Activated CD8-positive, alpha-beta memory T cell treated with anti-CD3 and anti-CD28 coated beads, Interleukin-2, amount 50 U/mL, for 1 hour (primary cell): ENCODE data around the gene PGAP2.
A peak's percentile ranks its signal among the peaks of the same experiment; 100 is the strongest.
"Not testable (repeated sequence)": the region's sequence is repeated elsewhere in the genome, so short reads cannot be mapped to it uniquely, and the experiment has no call there.

Source experiments
- DNase-seq: peaks from one replicate; pipeline ENCODE4 v3.0.0-alpha.2; 2020; ENCODE audit errors: extremely low read depth

The PGAP2 gene

DNA sequence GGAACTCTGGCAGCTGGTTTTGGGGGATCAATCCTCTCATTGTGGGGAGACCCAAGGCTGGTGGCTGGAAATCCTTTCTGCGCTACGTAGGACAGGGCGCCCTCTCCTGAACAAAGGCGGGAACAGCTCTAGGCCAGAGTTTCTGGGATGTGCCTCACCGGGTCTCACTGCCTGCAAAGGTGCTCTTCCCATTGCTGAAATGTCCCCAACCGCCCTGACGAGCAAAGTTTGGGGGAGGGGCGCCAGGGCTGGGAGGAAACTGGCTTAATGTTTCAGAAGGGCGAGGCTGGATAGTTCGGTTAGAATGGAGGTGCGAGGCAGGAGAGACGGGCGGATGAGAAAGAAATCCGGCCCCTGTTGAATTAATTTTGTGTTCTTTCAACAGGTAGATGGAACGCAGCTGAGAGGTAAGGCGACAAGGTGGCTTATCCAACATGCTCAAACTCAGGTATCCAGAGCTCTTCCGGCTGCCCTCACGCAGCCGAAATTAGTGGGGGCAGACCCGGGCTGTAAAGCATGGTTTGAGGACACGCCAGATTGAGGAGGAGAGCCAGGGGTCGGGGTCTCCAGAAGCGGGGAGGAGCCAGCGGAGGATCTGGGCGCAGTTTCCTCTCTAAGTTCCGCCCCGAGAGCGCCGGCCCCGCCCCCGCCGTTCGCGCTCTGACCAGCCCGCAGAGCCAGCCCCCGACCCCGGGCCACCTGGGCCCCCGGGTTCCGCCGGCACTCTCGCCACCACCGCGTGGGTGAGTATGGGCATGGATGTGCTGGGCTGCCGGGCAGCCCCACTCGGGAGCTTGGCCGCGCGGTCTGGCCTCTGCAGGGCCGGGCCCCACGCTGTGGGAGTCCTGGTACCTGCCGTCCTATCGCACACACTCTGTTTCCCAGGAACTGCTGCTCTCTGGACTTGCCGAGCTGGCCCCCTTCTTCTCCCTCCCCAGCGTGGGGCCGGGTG is at the start of gene PGAP2:
Gene PGAP2 (plus strand): TSS at position 652 of the 952 bp plus-strand sequence. CDS start 2,700 bp downstream, outside the sequence.
- DNase-seq: no peak

DNA sequence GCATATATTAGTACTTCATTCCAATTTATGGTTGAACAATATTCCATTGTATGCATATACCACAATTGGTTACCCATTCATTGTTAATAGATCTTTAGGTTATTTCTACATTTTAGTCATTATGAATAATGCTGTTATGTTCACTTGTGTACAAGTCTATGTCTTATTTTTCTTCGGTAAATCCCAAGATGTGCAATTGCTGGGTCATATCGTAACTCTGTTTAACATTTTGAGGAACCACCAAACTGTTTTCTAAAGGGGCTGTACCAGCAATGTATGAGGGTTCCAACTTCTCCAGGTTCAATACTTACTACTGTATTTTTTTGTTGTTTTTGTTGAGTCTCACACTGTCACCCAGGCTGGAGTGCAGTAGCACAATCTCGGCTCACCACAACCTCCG is 44.1 kb upstream of the PGAP2 start:
- no peak for DNase-seq

DNA sequence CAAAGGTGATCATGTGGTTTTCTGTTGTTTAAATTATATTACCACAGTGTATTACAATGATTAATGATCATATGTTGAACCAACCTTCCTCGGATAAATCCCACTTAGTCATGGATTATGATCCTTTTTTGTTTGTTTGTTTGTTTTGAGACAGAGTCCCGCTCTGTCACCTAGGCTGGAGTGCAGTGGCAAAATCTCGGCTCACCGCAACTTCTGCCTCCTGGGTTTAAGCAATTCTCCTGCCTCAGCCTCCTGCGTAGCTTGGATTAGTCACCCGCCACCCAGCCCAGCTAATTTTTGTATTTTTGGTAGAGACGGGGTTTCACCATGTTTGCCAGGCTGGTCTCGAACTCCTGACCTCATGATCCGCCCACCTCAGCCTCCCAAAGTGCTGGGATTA is 41.5 kb upstream of the PGAP2 start:
- not testable (repeated sequence) for DNase-seq

DNA sequence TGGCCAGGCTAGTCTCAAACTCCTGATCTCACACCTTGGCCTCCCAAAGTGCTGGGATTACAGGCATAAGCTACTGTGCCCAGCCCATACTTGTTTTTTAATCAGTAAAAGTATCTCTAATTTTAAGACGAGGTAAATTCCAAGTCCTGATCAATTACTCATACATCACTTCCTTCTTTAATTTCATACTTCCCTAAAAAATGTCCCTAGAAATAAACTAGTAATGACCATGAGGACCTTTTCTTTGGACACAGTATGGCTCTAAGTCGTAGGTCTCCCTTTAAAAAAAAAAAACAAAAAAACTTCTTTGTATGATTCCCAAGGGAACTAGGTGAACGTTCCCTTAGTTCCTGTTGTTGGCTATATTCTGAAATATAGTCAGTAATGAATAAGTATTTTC is 40.8 kb upstream of the PGAP2 start:
- no peak for DNase-seq

DNA sequence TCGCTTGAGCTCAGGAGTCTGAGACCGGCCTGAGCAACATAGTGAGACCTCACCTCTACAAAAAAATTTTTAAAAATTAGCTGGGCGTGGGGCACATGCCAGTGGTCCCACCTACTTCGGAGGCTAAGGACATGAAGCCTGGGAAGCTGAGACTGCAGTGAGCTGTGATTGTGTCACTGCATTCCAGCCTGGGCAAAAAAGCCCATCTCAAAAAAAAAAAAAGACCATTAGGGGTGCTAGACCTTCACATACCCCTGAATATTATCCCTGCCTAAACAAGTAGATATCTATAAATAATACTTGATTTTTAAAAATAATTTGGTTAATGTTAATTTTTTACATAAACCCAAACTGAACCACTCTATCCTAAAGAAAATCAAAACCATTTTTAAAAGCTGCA is 35.2 kb upstream of the PGAP2 start:
- no peak for DNase-seq

DNA sequence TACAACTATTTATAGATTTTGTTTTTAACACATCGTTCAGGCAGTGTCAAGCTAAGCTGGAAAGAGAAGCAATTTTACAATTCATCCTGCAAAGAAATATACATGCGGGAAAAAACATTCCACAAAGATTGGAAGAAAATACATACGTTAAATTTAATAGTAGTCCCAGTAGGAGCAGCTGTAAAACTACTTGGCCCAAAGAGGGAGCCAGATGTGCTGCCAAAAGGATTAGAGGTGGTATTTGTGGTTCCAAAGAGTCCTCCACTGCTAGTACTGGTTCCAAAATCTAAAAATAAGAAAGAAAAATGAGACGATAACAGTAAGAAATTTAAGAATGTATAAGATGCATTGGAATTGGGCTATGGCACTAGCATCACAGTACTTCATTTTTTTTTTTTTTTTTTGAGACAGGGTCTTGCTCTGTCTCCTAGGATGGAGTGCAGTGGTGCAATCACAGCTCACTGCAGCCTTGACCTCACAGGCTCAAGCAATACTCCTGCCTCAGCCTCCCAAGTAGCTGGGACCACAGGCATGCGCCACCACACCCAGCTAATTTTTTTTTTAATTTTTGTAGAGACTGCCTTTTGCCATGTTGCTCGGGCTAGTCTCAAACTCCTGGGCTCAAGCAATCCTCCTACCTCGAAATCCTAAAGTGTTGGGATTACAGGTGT is 32.5 kb upstream of the PGAP2 start:
- DNase-seq: no peak

DNA sequence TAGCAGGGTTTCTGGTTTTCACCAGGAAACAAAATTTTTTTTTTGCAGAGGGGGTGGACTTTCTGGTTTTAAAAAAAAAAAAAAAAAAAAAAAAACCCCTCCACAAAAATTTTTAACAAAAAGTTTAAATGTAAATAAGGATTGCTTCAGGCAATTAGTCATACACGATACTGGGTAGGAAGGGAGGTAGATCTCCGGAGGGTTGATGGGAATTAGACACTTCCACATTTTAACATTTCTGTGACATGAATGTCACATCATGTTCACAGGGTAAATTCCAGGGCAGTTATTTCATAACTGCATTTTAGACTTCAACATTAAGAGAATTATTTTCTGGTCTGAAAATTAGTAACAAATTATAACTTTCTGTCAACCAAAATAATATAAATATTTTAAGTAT is 26.9 kb upstream of the PGAP2 start:
- no peak for DNase-seq

DNA sequence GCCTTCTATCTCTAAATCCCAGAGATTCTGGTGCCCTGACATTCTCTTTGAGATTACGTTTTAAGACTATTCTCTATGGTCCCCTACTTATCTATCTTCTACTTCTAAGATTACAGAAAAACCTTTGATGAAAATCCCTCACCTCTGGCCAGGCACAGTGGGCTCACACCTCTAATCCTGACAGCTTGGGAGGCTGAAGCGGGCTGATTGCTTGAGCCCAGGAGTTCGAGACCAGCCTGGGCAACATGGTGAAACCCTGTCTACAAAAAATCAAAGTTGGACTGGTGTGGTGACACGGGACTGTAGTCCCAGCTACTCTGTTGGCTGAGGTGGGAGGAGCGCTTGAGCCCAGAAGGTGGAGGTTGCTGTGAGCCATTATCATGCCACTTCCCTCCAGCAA is 25.4 kb upstream of the PGAP2 start:
- DNase-seq: no peak

DNA sequence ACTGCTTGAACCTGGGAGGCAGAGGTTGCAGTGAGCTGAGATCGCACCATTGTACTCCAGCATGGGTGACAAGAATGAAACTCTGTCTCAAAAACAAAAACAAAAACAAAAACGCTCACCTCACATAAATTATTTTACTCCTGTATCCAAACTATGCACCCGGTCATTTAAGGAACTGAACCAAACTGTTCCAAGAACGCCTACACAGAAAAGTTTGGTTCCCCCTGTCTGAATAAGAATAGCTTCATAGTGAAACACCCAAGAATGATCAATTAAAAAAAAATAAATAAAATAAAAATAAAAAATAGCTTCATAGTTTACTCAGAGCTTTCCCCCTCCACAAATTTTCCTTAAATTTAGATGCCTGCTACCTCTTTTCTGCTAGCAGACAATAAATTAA is 24.7 kb upstream of the PGAP2 start:
- no peak for DNase-seq

DNA sequence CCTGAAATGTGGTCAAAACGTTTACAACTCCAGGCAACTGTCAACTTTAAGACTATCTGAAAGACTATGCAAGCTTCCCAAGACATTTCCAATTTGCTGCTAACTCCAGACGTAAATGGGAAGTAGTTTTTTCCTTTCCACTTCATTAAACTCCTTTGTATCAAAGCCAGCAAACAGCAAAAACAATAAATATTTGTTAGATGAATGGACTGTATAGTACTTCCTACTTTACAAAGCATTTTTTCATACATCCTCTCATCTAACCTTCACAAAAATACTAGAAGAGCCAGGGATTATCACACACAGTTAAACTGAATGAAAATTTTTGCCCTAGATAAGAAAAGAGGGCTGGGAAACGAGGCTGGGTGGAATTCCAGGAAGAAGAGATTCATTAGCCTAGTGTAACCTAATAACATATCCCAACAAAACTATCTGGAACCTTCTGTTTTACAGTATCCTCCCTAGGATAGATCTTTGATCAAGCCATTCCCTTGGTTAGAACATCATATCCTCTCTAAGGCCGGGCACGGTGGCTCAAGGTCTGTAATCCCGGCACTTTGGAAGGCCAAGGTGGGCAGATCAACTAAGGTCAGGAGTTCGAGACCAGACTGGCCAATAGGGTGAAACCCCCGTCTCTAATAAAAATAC is 21.5 kb upstream of the PGAP2 start:
- DNase-seq: no peak

DNA sequence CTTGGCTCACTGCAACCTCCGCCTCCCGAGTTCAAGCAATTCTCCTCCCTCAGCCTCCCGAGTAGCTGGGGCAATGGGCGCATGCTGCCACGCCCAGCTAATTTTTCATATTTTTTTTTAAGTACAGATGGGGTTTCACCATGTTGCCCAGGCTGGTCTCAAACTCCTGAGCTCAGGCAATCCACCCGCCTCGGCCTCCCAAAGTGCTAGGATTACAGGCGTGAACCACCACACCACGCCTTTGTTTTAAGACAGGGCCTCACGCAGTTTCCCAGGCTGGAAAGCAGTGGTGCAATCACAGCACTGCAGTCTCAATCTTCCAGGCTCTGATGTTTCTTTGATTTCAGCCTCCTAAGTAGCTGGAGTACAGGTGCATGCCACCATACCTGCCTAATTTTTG is 14.0 kb upstream of the PGAP2 start:
- not testable (repeated sequence) for DNase-seq

DNA sequence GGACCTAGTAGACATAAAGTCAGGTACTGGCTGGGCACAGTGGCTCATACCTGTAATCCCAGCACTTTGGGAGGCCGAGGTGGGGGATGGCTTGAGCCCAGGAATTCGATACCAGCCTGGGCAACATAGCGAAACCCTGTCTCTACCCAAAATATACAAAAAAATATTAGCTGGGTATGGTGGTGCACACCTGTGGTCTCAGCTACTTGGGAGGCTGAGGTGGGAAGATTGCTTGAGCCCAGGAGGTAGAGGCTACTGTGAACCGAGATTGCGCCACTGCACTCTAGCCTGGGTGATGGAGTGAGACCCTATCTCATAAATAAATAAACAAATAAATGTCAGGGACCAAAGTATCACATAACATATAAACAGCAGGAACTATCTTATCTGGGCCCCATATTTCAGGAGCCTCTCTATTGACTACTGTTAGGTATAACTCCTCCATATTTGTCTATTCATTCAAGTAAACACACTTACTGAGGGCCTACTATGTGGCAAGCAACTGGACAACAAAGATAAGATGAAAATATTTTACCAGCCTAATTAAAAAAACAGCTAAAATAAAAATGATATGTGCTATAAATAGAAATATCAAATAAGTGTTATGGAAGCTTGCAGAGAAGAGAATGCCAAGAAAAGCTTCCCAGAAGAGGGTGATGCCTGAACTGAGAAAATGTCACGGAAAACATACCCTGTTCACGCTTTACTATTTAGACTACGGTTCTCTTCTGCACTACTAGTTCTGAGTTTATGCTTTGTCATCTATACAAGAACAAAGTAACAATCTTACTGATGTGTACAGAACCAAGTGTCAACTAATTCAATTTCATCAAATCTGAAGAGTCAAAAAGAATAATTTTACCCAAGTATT is 13.0 kb upstream of the PGAP2 start:
- DNase-seq: no peak

DNA sequence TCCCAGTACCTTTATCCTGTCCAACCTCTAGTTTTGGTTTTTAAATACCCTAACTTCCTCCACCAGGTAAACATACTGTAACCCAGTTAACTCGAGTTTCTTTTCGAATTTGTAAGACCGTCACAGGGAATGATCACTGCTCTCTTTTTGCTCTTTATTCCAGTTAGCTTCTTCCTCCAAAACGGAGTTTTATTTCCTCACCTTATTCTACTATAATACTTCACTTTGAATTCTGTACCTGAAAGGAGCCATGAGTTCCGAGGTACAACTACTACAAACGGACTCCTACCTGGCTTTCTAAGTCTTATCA is 12.4 kb upstream of the PGAP2 start:
- DNase-seq: no peak

DNA sequence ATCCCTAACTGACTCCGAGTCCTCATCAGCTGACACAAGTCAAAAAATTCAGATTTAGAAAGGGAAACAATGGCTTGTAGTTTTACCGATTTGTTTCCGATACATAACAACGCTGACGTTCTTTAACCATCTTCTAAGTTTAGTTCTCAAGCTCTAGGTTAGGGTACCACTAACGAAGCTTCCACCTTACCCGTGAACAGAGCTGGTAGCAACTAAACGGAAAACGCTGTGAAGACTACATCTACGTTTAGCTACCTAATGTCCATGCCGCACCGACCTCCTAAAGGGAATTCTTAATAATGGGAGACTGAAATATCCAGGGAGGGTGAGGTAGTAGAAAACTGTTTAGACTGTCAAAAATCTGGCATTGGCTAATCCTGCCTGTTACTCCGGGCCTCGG is 12.0 kb upstream of the PGAP2 start:
- DNase-seq: no peak

DNA sequence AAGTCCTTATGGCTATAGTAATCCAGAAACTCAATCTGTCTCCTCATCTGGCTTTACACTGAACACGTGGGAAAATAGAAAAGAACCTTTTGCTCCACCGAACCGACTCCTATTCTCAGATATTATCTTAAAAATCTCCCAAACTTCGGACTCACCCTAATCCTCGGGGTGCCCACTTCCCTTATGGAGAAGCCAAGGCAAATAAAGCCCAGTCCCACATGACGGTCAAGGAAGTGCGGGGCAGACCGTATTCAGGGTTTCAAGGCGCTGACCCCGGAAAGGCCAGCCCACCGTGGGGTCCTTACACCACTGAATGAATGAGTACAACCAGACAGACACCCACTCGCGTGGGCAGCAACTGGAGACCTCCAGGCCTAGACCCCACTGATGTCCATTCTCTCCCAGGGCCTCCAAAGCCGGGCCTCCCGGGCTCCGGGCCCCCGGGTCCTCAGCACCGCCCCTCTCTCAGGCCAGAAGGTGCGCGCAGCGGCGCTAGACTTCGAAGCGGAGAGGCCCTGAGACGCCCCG is 11.5 kb upstream of the PGAP2 start:
- DNase-seq: no peak

DNA sequence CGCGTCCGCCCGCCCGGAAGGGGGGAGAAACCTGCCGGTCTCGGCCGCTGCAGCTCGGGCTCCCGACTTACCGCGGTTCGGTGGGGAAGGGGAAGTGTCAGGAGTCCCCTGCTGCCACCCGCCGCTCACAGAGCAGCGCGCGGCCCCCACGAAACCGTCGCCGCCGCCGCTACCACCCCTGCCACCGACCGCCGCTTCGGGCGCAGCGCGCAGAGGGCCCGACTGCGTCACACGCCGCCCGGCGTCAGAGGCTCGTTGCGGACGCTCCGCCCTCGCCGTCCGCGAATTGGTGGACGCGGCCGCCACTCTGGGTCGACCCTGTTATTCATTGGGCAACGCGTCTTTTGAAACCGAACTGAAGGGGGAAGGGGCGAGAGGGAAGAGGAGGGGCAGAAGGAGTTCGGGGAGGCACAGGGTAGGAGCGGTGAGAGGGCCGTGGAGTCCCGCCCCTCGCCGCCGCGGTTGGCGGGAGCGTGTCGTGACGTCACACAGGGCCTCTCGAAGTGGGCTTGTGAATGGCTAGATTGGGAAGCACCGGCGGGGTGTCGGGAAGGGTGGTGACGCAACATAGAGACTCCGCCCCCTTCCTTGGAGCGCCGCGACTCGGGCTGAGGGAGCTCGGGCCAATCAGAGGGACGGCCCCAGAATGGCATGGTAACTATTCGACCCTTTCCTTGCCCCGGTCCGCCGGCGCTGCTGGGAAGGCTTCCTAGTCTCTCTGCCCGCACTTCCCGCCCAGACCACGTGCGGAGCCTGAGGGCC is 10.8 kb upstream of the PGAP2 start, which contains the start of gene NUP98:
Gene NUP98 (minus strand): TSS at position 226 of the 762 bp plus-strand sequence. CDS start 15,437 bp downstream, outside the sequence.
- peak; percentile 99 for DNase-seq

DNA sequence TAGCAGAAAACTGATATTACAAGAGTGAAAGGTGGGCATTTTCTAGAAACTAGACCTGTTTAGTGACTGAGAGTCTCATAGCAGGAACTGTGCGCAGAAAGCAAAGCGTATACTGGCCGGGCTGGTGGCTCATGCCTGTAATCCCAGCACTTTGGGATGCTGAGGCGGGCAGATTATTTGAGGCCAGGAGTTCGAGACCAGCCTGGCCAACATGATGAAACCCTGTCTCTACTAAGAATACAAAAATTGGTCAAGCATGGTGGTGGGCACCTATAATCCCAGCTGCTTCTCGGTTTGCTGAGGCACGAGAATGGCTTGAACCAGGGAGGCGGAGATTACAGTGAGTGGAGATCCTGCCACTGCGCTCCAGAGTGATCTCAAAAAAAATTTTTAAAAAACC is 9.2 kb upstream of the PGAP2 start:
- no peak for DNase-seq

DNA sequence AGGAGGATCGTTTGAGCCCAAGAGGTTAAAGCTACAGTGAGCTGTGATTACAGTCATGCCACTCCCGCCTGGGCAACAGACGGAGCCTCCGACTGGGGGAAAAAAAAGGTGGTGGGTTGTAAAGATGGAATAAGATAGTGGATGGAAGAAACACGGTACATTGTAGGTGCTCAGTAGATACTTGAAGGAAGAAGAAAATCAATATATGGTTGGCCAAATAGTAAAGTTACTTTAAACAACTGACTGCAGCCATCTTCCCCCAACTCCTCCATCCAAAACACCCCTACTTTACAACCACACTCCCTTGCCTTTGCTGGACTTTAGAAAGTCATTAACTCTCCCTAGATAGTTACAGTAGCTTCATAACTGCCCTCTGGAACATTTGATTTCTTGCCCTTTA is 8.5 kb upstream of the PGAP2 start:
- DNase-seq: no peak

DNA sequence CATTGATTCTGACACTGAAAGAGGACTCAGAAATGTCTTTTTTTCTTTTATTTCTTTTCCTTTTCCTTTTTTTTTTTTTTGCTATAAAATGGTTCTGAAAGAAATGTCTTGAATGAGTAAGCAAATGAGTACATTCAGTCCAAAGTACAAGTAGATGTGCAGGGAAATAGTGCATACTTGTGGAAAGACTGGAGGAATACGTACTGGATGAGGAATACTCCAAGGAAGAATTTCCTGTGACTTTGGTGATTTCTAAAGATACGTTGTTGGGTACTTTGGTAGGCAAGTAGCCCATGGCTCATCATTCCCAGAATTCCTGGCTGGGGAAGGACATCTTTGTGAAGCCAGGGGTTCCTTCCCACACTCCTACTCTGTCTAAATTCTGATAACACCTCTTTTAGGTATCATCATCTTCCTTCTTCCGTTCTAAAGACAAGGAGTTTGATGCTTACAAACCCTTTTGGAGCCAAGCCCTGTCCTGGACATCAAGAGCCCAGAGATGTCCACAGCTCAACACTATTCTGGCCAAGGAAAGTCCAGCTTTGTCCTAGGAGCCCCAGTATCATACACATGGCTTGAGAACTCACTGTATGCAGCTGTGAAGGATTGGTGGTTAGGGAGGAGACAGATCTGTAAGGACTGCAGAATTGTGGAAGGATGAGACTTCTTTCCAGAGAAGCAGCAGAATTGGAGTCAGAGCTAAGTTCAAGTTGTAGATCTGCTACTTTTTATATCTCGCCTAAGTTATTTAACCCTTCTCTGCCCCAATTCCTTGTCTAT is 6.2 kb upstream of the PGAP2 start:
- DNase-seq: no peak
